ENCODE data around the gene COLGALT1. TPM values are rescaled to one million over a fixed set of nuclear protein-coding genes. Genes with fewer than 3 reads are reported as not detected.
"Not testable (repeated sequence)": the region's sequence is repeated elsewhere in the genome, so short reads cannot be mapped to it uniquely, and the experiment has no call there.

The COLGALT1 gene
- total RNA-seq, 4 donors from 2014 or later = 19.3 to 35.9 (median 33.0) TPM

- DNase-seq = no peak
- peaks cover 1% of the 10 kb centered on the region in 2 donors for H3K4me1 ChIP-seq
- no peaks in the 10 kb centered on the region for H3K27me3 ChIP-seq
- H3K4me3 ChIP-seq (replicated peaks in 1 of 3) = no peak overlapping the region
- H3K27ac ChIP-seq = no peak overlapping the region
- WGBS, 2 donors = 89 to 96% methylated on average over 4 of the region's 4 CpGs
- no peaks in the 10 kb centered on the region for H3K36me3 ChIP-seq
- TF ChIP-seq CTCF (IDR thresholded peaks at IDR 0.05) = no peak
- TF ChIP-seq POLR2A (IDR thresholded peaks at IDR 0.05) = no peak
- intact Hi-C loops (cut with DNase I) = no loop called here
- no peaks in the 10 kb centered on the region for H3K9me3 ChIP-seq
Observed at GRCh38 chr19:17544418-17544817, 11.0 kb upstream of the COLGALT1 start.

GRCh38 chr19:17548145-17548544 is 7.3 kb upstream of the COLGALT1 start:
- Histone ChIP-seq H3K4me1 (no peaks in the 10 kb centered on the region), H3K4me3 (replicated peaks in 1 of 3) (no peak overlapping the region), H3K27ac (no peak overlapping the region), H3K36me3 (no peaks in the 10 kb centered on the region), H3K9me3 (no peaks in the 10 kb centered on the region), H3K27me3 (no peaks in the 10 kb centered on the region)
- intact Hi-C loops (cut with DNase I) = no loop called here
- TF ChIP-seq CTCF (IDR thresholded peaks at IDR 0.05) = no peak
- TF ChIP-seq POLR2A (IDR thresholded peaks at IDR 0.05) = no peak
- 85% methylated on average over 6 of the region's 6 CpGs for WGBS, 2 donors
- DNase-seq = no peak

- no peak for DNase-seq
- no peaks in the 10 kb centered on the region for H3K27me3 ChIP-seq
- no peaks in the 10 kb centered on the region for H3K36me3 ChIP-seq
- H3K9me3 ChIP-seq = no peaks in the 10 kb centered on the region
- 68 to 97% methylated on average over 3 to 5 of the region's 5 CpGs for WGBS, 2 donors
- intact Hi-C loops (cut with DNase I) = no loop called here
- H3K27ac ChIP-seq = no peak overlapping the region
- H3K4me3 ChIP-seq (replicated peaks in 1 of 3) = no peak overlapping the region
- TF ChIP-seq POLR2A (IDR thresholded peaks at IDR 0.05) (no peak), CTCF (IDR thresholded peaks at IDR 0.05) (no peak)
- H3K4me1 ChIP-seq = peaks cover 0 to 6% of the 10 kb centered on the region in 2 donors
Observed at GRCh38 chr19:17549085-17549740, 6.2 kb upstream of the COLGALT1 start.

GRCh38 chr19:17550076-17550667 is 5.3 kb upstream of the COLGALT1 start:
- H3K4me3 ChIP-seq (replicated peaks in 1 of 3) = no peak overlapping the region
- no peak overlapping the region for H3K27ac ChIP-seq
- no peak for DNase-seq
- intact Hi-C loops (cut with DNase I) = no loop called here
- H3K27me3 ChIP-seq = no peaks in the 10 kb centered on the region
- no peaks in the 10 kb centered on the region for H3K36me3 ChIP-seq
- peaks cover 4 to 9% of the 10 kb centered on the region in 2 donors for H3K4me1 ChIP-seq
- H3K9me3 ChIP-seq = no peaks in the 10 kb centered on the region
- TF ChIP-seq CTCF (IDR thresholded peaks at IDR 0.05) (no peak), POLR2A (IDR thresholded peaks at IDR 0.05) (no peak)
- 96 to 99% methylated on average over 4 of the region's 4 CpGs for WGBS, 2 donors

- H3K4me3 ChIP-seq (replicated peaks in 1 of 3); DNase-seq; H3K27ac ChIP-seq; H3K27me3 ChIP-seq; H3K36me3 ChIP-seq; intact Hi-C loops (cut with DNase I); H3K9me3 ChIP-seq: not testable (repeated sequence)
- H3K4me1 ChIP-seq = peaks cover 12 to 15% of the 10 kb centered on the region in 2 donors
- WGBS, 2 donors = 95 to 97% methylated on average over 4 of the region's 4 CpGs
Observed at GRCh38 chr19:17552735-17553134, 2.7 kb upstream of the COLGALT1 start.

Data from thyroid gland (tissue), 4 donors.